ENCODE results near the gene UPF1.

DNA sequence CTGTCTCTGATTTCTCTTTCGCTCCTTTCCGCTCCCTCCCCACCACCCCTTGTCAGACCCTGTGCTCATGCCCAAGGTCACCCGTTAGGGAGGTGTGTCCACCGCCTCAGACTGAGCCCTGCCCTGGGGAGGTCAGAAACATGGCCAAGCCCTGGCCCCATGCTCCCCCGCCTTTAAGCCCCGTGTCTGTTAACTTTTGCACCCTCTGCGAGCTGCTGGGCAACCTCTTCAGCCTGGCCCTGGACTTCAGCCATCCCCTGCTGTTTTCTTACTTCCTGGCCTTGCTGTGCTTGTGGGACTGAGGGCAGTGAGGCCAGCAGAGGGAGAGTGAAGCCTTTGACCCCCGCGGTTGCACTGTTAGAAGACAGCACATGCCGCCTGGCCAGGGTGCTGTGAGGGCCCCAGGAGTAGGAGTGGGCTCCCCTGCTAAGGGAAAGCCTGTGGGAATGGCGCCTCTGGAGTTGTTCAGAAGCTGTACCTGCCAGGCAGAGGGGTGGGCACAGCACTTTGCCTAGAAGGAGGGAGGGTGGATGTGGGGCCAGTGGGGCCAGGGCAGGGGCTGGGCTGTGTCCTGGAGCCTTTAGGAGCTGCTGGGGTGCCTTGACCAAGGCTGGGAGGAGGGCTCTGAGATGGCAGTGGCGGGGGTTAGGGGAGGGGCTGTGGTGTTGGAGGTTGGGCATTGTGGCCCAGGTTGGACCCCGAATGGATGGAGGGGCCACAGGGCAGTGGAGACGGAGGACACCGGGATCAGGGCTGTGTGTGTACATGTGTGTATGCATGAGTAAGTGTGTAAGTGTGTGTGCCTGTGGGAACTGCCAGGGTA, 7.9 kb downstream of the UPF1 start:
- TF ChIP-seq ZNF274 (IDR thresholded peaks at IDR 0.05; ENCODE audit: low read depth, low read length) (no peak), YY1 (IDR thresholded peaks at IDR 0.05; ENCODE audit: insufficient read depth, insufficient read length) (no peak), SUZ12 (IDR thresholded peaks at IDR 0.05; ENCODE audit: extremely low read depth, insufficient read depth, insufficient read length) (no peak)

All from NT2/D1 (cell line).